ENCODE data around the gene PIK3CG. TPM values are rescaled to one million over a fixed set of nuclear protein-coding genes. Genes with fewer than 3 reads are reported as not detected.

Gene PIK3CG
- total and polyA plus RNA-seq, 10 of the 15 experiments (the other 5 are each of a cell fraction or from before 2014, with no cell fraction given): 0.79 to 7.6 (median 5.2) TPM

DNA sequence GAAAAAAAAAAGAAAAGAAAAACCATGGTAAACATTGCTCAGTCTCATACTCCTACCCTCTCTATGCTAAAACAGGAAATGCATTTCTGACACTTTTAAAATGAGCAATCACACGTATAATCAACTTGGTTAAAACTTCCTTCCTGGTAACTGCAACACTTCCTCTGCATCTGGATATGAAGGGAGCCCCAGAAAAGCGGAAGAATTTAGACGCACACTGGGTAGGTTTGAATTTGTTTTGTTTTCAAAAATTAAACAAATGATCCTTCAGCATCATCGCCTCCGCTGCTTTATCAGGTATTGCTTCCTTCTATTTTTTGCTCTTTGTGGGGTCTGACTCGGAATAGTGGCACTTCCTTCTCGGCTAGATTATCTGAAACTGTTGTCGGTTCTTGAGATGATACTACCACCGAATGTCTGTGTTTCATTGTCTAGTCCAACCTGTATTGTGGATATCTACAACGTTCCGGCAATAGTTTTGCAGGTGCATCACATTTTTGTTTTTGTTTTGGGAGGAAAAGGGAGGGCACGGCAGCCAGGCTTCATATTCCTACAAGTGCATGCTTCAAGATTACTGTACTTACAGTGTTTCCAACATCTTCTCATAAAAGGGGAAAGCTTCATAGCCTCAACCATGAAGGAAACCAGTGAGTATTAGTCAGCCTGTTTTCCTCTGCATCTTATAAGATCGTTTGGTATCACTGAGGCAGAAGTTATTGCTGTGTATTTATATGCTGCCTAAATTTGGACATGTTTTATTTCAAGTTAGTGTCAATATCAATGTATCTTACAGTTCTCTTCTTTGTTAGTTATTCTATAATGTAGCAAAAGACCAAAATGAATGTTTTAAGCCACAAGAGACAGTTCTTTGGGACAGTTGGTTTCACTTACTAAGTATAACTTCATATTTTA lies at the start of gene PIK3CG (continued):
- TF ChIP-seq, protein P1, sequence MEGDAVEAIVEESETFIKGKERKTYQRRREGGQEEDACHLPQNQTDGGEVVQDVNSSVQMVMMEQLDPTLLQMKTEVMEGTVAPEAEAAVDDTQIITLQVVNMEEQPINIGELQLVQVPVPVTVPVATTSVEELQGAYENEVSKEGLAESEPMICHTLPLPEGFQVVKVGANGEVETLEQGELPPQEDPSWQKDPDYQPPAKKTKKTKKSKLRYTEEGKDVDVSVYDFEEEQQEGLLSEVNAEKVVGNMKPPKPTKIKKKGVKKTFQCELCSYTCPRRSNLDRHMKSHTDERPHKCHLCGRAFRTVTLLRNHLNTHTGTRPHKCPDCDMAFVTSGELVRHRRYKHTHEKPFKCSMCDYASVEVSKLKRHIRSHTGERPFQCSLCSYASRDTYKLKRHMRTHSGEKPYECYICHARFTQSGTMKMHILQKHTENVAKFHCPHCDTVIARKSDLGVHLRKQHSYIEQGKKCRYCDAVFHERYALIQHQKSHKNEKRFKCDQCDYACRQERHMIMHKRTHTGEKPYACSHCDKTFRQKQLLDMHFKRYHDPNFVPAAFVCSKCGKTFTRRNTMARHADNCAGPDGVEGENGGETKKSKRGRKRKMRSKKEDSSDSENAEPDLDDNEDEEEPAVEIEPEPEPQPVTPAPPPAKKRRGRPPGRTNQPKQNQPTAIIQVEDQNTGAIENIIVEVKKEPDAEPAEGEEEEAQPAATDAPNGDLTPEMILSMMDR (IDR thresholded peaks at IDR 0.05 in 2 of 3, conservative IDR thresholded peaks at IDR 0.05 in 1 of 3; ENCODE audit: control insufficient read depth in 2 of 3, extremely low read depth in 1 of 3, insufficient read depth in 1 of 3, low read depth in 3 of 3, low read length in 3 of 3): no peak
- TF ChIP-seq DPF2 (IDR thresholded peaks at IDR 0.05): peak; percentile 44; the same call in 1 of the 2 replicates
- no peak for TF ChIP-seq SIN3A (IDR thresholded peaks at IDR 0.05; ENCODE audit: low read depth, low read length)
- no peak for TF ChIP-seq ZBTB4 (CRISPR knock-in tag; IDR thresholded peaks at IDR 0.05)
- TF ChIP-seq RUNX3 (IDR thresholded peaks at IDR 0.05; ENCODE audit: low read length): peak; percentile 57
- TF ChIP-seq IRF5 (IDR thresholded peaks at IDR 0.05; ENCODE audit: borderline replicate concordance): no peak
- no peak for TF ChIP-seq CEBPZ (IDR thresholded peaks at IDR 0.05; ENCODE audit: low read depth, low read length)
- TF ChIP-seq IRF4 (IDR thresholded peaks at IDR 0.05; ENCODE audit: low read depth, low read length): 0 out of 2 replicates have a peak, but pooled peaks have one; percentile 6
- TF ChIP-seq ZBED1 (IDR thresholded peaks at IDR 0.05; ENCODE audit: borderline replicate concordance): no peak
- TF ChIP-seq RBBP5 (conservative IDR thresholded peaks at IDR 0.05): no peak
- no peak for TF ChIP-seq ASH2L (IDR thresholded peaks at IDR 0.05; ENCODE audit: borderline replicate concordance, low read depth)
- no peak for TF ChIP-seq GATAD2B (conservative IDR thresholded peaks at IDR 0.05; ENCODE audit: low read depth)
- no peak for TF ChIP-seq ESRRA (IDR thresholded peaks at IDR 0.05; ENCODE audit: low read length)
- TF ChIP-seq SRF (IDR thresholded peaks at IDR 0.05; ENCODE audit: low read depth in 2 of 2, low read length in 2 of 2): no peak
- TF ChIP-seq NR2C2 (IDR thresholded peaks at IDR 0.05; ENCODE audit: borderline replicate concordance, control insufficient read depth, insufficient read length, low read depth): no peak
- no peak for TF ChIP-seq SREBF1 (IDR thresholded peaks at IDR 0.05; ENCODE audit: low read length)
- peak in 1 of 2 experiments; percentile 96; a peak in 2 of 4 replicates for TF ChIP-seq ETV6 (conservative IDR thresholded peaks at IDR 0.05 in 1 of 2, IDR thresholded peaks at IDR 0.05 in 1 of 2; ENCODE audit: borderline replicate concordance in 1 of 2, low read depth in 1 of 2)
